IPS DF 6.9 (cell line): ENCODE measurements around the gene TBC1D22A.

Experiments used
- DNase-seq: peaks from one replicate; pipeline ENCODE4 v3.0.0-alpha.2; 2013; ENCODE audit warnings: low read depth, low spot score
- H3K27ac ChIP-seq: one replicate; pipeline ENCODE4 v1.5.1; 2013; ENCODE audit warnings: low read length, control low read depth
- H3K27me3 ChIP-seq: 2 replicates; pipeline ENCODE4 v1.6.1; 2013; ENCODE audit warnings: mild to moderate bottlenecking, low read length; ENCODE audit not compliant: control insufficient read depth, insufficient read depth
- H3K36me3 ChIP-seq: 2 replicates; pipeline ENCODE4 v1.6.1; 2013; ENCODE audit warnings: low read length; ENCODE audit not compliant: control insufficient read depth, insufficient read depth
- H3K4me1 ChIP-seq: 2 replicates; pipeline ENCODE4 v1.6.1; 2013; ENCODE audit warnings: low read length; ENCODE audit not compliant: control insufficient read depth, insufficient read depth
- H3K4me3 ChIP-seq: 2 replicates; pipeline ENCODE4 v1.5.1; 2013; ENCODE audit warnings: mild to moderate bottlenecking, low read length
- H3K9me3 ChIP-seq: 2 replicates; pipeline ENCODE4 v1.6.1; 2013; ENCODE audit warnings: low read length, inconsistent platforms; ENCODE audit not compliant: control insufficient read depth, insufficient read depth
- WGBS: extraction: QIAGEN DNeasy Blood & Tissue Kit; methylation state at CpG from one replicate; pipeline ENCODE4 v1.1.7; 2013; ENCODE audit warnings: mixed read lengths, missing lambda C conversion rate; ENCODE audit not compliant: insufficient read length, insufficient coverage; 5-methylcytosine and 5-hydroxymethylcytosine counted together

TBC1D22A gene

GRCh38 chr22:46827781-46828180, 65.3 kb downstream of the TBC1D22A start:
- H3K4me3 ChIP-seq, result no peak overlapping the region
- no peaks in the 10 kb centered on the region for H3K36me3 ChIP-seq
- H3K27ac ChIP-seq, result no peak overlapping the region
- WGBS, result no CpG with 5 or more reads among the region's 12 CpGs
- H3K4me1 ChIP-seq, result no peaks in the 10 kb centered on the region; the same call in 1 of the 2 replicates
- no peak for DNase-seq
- no peaks in the 10 kb centered on the region for H3K27me3 ChIP-seq
- no peaks in the 10 kb centered on the region for H3K9me3 ChIP-seq

- H3K36me3 ChIP-seq, result no peaks in the 10 kb centered on the region
- no peak overlapping the region for H3K4me3 ChIP-seq
These were observed 66.0 kb downstream of the TBC1D22A start for GRCh38 chr22:46828323-46828900.

GRCh38 chr22:46829117-46829891, 66.9 kb downstream of the TBC1D22A start:
- Histone ChIP-seq H3K27me3 (no peaks in the 10 kb centered on the region), H3K4me1 (no peaks in the 10 kb centered on the region; the same call in 1 of the 2 replicates), H3K4me3 (no peak overlapping the region), H3K27ac (no peak overlapping the region), H3K9me3 (no peaks in the 10 kb centered on the region), H3K36me3 (no peaks in the 10 kb centered on the region)
- WGBS, result no CpG with 5 or more reads among the region's 12 CpGs
- DNase-seq, result no peak

More at GRCh38 chr22:46828323-46828900, 66.0 kb downstream of the TBC1D22A start:
- Histone ChIP-seq H3K4me1 (no peaks in the 10 kb centered on the region; the same call in 1 of the 2 replicates), H3K27me3 (no peaks in the 10 kb centered on the region), H3K9me3 (no peaks in the 10 kb centered on the region), H3K27ac (no peak overlapping the region)
- no CpG with 5 or more reads among the region's 9 CpGs for WGBS
- no peak for DNase-seq

- Histone ChIP-seq H3K4me1 (no peaks in the 10 kb centered on the region; the same call in 1 of the 2 replicates), H3K36me3 (no peaks in the 10 kb centered on the region; the same call in 1 of the 2 replicates), H3K4me3 (no peak overlapping the region), H3K27ac (no peak overlapping the region), H3K27me3 (no peaks in the 10 kb centered on the region), H3K9me3 (no peaks in the 10 kb centered on the region)
- DNase-seq, result no peak
- WGBS, result no CpG with 5 or more reads among the region's 15 CpGs
These were observed 67.7 kb downstream of the TBC1D22A start for GRCh38 chr22:46829941-46830715.

GRCh38 chr22:46830841-46831240, 68.4 kb downstream of the TBC1D22A start:
- no CpG with 5 or more reads among the region's 8 CpGs for WGBS
- Histone ChIP-seq H3K4me1 (no peaks in the 10 kb centered on the region; the same call in 1 of the 2 replicates), H3K27me3 (no peaks in the 10 kb centered on the region), H3K9me3 (no peaks in the 10 kb centered on the region), H3K27ac (no peak overlapping the region), H3K36me3 (no peaks in the 10 kb centered on the region; the same call in 1 of the 2 replicates), H3K4me3 (no peak overlapping the region)
- DNase-seq, result no peak

GRCh38 chr22:46833228-46833627, 70.8 kb downstream of the TBC1D22A start:
- Histone ChIP-seq H3K27me3 (no peaks in the 10 kb centered on the region), H3K4me3 (no peak overlapping the region), H3K27ac (no peak overlapping the region), H3K4me1 (no peaks in the 10 kb centered on the region; the same call in 1 of the 2 replicates), H3K36me3 (no peaks in the 10 kb centered on the region; the same call in 1 of the 2 replicates), H3K9me3 (no peaks in the 10 kb centered on the region)
- peak; percentile 39 for DNase-seq
- WGBS, result no CpG with 5 or more reads among the region's 6 CpGs

GRCh38 chr22:46834021-46834737, 71.7 kb downstream of the TBC1D22A start:
- DNase-seq, result no peak
- 100% methylated on average over 1 of the region's 1 CpG for whole genome bisulfite sequencing
- H3K27me3 ChIP-seq, result no peaks in the 10 kb centered on the region

GRCh38 chr22:46835288-46835687, 72.8 kb downstream of the TBC1D22A start:
- Histone ChIP-seq H3K9me3 (no peaks in the 10 kb centered on the region), H3K27me3 (no peaks in the 10 kb centered on the region), H3K4me3 (no peak overlapping the region), H3K27ac (no peak overlapping the region), H3K4me1 (no peaks in the 10 kb centered on the region; the same call in 1 of the 2 replicates), H3K36me3 (no peaks in the 10 kb centered on the region; the same call in 1 of the 2 replicates)
- DNase-seq, result no peak
- no CpG with 5 or more reads among the region's 2 CpGs for WGBS

More at GRCh38 chr22:46834021-46834737, 71.7 kb downstream of the TBC1D22A start:
- no peaks in the 10 kb centered on the region for H3K9me3 ChIP-seq
- H3K4me1 ChIP-seq, result no peaks in the 10 kb centered on the region; the same call in 1 of the 2 replicates
- H3K4me3 ChIP-seq, result no peak overlapping the region
- no peak overlapping the region for H3K27ac ChIP-seq
- H3K36me3 ChIP-seq, result no peaks in the 10 kb centered on the region; the same call in 1 of the 2 replicates

- H3K27ac ChIP-seq, result no peak overlapping the region
- H3K4me1 ChIP-seq, result no peaks in the 10 kb centered on the region
- H3K4me3 ChIP-seq, result no peak overlapping the region
- H3K9me3 ChIP-seq, result no peaks in the 10 kb centered on the region
- no peaks in the 10 kb centered on the region for H3K27me3 ChIP-seq
- H3K36me3 ChIP-seq, result no peaks in the 10 kb centered on the region; the same call in 1 of the 2 replicates
- no peak for DNase-seq
- no CpG with 5 or more reads among the region's 2 CpGs for WGBS
These were observed 73.2 kb downstream of the TBC1D22A start for GRCh38 chr22:46835693-46836092.
